Measurements from ENCODE around the gene ALOX12B.
"Not testable (repeated sequence)": the region's sequence is repeated elsewhere in the genome, so short reads cannot be mapped to it uniquely, and the experiment has no call there.

ALOX12B gene

GRCh38 chr17:8041979-8042378, 45.5 kb downstream of the ALOX12B start:
- DNase-seq: no peak

- peak; percentile 29 for DNase-seq
Measured at GRCh38 chr17:8041249-8041928, 46.1 kb downstream of the ALOX12B start.

DNA sequence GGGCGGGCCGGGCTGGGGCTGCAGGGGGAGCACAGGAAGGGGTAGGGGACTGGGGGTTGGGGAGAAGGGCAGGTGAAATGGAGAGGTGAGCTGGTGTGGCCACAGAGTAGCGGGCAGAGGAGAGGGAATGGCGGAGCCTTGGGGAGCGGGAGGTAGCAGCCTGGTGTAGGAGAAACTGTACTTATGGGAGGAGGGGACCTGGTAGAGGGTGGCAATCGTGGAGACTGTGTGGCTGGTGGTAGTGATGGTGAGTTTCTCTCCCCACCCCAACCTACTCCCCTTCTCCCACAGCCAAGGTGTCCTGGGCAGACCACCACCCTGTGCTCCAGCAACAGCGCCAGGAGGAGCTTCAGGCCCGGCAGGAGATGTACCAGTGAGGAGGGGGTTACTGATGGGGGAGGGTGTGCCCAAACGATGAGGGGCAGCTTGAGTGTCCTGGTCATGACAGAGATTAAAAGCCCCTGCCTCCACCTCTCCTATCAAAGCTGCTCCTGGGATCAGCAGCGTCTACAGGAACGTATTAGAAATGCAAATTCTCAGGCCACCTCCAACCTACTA, 47.8 kb downstream of the ALOX12B start:
- DNase-seq: no peak

DNA sequence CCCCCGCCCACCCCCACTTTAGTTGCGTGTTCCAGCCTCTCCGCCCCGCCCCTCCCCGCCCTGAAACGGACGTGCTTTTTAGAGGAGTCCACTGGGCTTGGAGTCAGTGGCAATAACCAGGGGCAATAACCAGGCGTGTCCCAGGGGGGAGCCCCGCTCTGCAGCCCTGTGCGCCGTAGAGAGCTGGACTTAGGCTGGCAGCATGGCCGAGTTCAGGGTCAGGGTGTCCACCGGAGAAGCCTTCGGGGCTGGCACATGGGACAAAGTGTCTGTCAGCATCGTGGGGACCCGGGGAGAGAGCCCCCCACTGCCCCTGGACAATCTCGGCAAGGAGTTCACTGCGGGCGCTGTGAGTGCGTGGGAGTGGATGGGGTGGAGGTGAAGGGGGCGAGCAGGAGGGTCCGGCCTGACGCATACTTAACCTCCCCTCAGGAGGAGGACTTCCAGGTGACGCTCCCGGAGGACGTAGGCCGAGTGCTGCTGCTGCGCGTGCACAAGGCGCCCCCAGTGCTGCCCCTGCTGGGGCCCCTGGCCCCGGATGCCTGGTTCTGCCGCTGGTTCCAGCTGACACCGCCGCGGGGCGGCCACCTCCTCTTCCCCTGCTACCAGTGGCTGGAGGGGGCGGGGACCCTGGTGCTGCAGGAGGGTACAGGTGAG, 48.4 kb downstream of the ALOX12B start, which contains the start of gene ALOX15B:
TSS of gene ALOX15B (plus strand) at position 106 of the 657 bp plus-strand sequence. CDS start at position 203, 97 bp downstream.
- no peak for DNase-seq

GRCh38 chr17:8032442-8032841, 55.1 kb downstream of the ALOX12B start:
- no peak for DNase-seq

- DNase-seq: no peak
Measured at GRCh38 chr17:8031950-8032349, 55.6 kb downstream of the ALOX12B start.

DNA sequence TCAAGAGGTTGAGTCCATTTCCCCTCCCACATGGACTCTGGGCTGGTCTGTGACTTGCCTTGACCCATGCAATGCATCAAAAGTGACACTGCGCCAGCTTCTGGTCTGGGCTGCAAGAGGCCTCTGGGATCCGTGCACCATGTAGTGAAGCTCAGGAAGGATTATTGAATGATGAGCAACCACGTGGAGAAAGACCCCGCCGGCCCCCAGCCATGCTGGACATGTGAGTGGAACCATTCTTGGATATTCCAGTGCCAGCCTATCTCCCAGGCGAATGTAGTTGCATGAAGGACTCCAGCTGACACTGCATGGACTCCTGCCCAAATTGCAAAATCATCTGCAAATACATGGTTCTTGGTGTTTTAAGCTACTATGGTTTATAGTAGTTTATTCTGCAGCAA, 56.3 kb downstream of the ALOX12B start:
- no peak for DNase-seq

- no peak for DNase-seq
Measured at GRCh38 chr17:8029121-8029520, 58.4 kb downstream of the ALOX12B start.

DNA sequence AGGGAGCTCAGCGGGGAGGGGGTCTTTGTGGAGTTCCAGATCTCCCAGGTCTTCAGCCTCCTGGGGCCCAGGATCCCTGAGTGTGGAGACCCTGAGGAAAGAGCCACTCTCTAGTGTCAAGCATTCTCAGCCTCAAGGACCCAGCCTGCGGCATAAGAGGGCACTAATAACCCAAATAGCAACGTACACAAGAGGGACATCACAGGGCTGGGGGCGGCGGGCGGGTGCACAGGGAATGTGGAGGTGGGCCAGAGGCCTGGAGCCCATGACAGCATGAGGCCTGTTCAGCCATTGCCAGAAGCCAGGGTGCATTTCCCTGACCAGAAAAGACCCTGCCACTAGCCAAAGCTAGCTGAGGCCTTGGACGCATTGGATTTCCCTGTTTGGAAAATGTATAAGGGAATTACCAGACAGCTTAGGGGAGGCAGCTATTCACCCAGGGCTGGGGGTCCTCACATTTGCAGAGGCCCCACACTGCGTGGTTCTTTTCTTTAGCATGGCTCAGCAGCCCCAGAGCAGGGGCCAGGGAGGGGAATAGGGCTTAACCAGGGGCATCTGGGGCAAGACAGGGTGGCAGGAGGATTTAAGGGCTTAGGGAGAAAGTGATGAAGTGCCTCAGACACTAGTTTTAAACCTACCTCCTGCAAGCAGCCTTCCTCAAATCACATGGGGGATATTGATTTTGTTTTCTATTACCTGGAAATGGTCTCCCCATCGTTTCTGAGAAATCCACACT, 62.2 kb downstream of the ALOX12B start:
- no peak for DNase-seq

GRCh38 chr17:8024161-8024560, 63.4 kb downstream of the ALOX12B start:
- DNase-seq: not testable (repeated sequence)

Measured in NCI-H510A treated with DMSO at 0.1 percent for 48 hours (cell line).